Muscle layer of duodenum (tissue), 2 donors: ENCODE data around the gene GNG12.
"Not testable (repeated sequence)": the region's sequence is repeated elsewhere in the genome, so short reads cannot be mapped to it uniquely, and the experiment has no call there.

Experiments used
- H3K27ac ChIP-seq: one replicate; pipeline ENCODE4 v1.7.0; 2013; ENCODE audit warnings: mild to moderate bottlenecking, low read length
- H3K27me3 ChIP-seq: one replicate; pipeline ENCODE4 v1.7.0; 2013; ENCODE audit warnings: low read depth, mild to moderate bottlenecking, control low read depth, low read length
- H3K36me3 ChIP-seq, 2 donors: one replicate each; pipeline ENCODE4 v1.7.0; 2013; ENCODE audit warnings: low read length in 2 of 2, control low read depth in 1 of 2, mild to moderate bottlenecking in 1 of 2; ENCODE audit not compliant: insufficient read depth in 2 of 2, control insufficient read depth in 1 of 2
- H3K4me1 ChIP-seq, 2 donors: one replicate each; pipeline ENCODE4 v1.7.0; 2013; ENCODE audit warnings: low read length in 2 of 2, mild to moderate bottlenecking in 2 of 2, control low read depth in 1 of 2, moderate library complexity in 1 of 2; ENCODE audit not compliant: insufficient read depth in 2 of 2, control insufficient read depth in 1 of 2
- H3K4me3 ChIP-seq, 2 donors: one replicate each; pipeline ENCODE4 v1.7.0; 2013; ENCODE audit warnings: low read length in 2 of 2, low read depth in 1 of 2, mild to moderate bottlenecking in 1 of 2
- H3K9me3 ChIP-seq, 2 donors: one replicate each; pipeline ENCODE4 v1.7.0; 2013; ENCODE audit warnings: low read length in 2 of 2, control low read depth in 1 of 2, mild to moderate bottlenecking in 1 of 2; ENCODE audit not compliant: control insufficient read depth in 1 of 2
- donor health status: healthy.

The GNG12 gene

GRCh38 chr1:67657152-67657551, 176.1 kb downstream of the GNG12 start:
- H3K36me3 ChIP-seq, H3K9me3 ChIP-seq, H3K4me3 ChIP-seq, H3K27me3 ChIP-seq, H3K27ac ChIP-seq, H3K4me1 ChIP-seq: not testable (repeated sequence)

DNA sequence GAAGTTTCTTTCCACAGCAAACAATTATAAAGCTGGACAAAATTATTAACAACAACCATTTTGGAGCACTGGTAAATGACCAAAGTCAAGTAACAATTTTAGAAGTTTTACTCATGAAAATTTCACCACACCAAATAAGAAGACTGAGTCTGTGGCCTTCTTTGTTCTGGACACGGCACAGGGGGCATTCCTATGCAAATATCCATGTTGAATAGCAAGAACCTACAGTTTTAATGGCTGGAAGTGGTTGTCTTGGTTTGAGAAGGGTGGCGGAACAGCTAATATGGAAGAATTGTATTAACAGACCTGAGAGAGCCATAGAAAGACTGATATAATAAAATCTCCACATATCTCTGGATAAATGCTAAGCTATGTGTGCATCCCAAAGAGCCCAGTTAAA, 177.7 kb downstream of the GNG12 start:
- no peaks in the 10 kb centered on the region for H3K9me3 ChIP-seq
- H3K4me3 ChIP-seq = no peak overlapping the region
- no peaks in the 10 kb centered on the region for H3K27me3 ChIP-seq

DNA sequence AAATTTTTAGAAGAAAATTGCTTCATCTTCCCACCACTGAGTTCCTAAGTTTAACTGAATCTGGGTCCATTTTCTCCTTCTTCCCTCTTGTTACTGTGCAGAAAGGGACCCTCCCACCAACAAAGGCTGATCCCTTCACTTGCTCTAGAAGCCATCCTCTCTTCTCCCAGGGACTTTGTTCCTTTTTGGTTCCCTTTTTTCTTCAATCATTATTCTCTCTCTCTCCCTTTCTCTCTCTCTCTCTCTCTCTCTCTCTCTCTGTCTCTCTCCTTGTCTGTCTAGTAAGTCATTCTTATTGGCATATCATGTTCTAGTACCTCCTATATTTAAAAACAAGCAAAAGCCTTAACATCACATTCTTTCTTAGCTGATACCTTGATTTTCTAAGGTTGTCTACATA, 180.0 kb downstream of the GNG12 start:
- Histone ChIP-seq H3K9me3 (no peaks in the 10 kb centered on the region), H3K4me3 (no peak overlapping the region), H3K4me1 (no peaks in the 10 kb centered on the region), H3K36me3 (no peaks in the 10 kb centered on the region), H3K27me3 (no peaks in the 10 kb centered on the region), H3K27ac (no peak overlapping the region)

More for the DNA sequence above, 177.7 kb downstream of the GNG12 start:
- Histone ChIP-seq H3K27ac (no peak overlapping the region), H3K4me1 (no peaks in the 10 kb centered on the region), H3K36me3 (no peaks in the 10 kb centered on the region)

GRCh38 chr1:67652800-67653199, 180.5 kb downstream of the GNG12 start:
- Histone ChIP-seq H3K9me3 (no peaks in the 10 kb centered on the region), H3K27ac (no peak overlapping the region), H3K36me3 (no peaks in the 10 kb centered on the region), H3K27me3 (no peaks in the 10 kb centered on the region), H3K4me1 (peaks cover 0 to 3% of the 10 kb centered on the region in 2 donors), H3K4me3 (no peak overlapping the region)
